HAP-1 (cell line): Measurements from ENCODE around the gene FAM107B.

Experiments
- DNase-seq, 2 experiments: peaks; one replicate each; pipeline ENCODE4 v3.0.0-alpha.2; 2016 to 2020; ENCODE audit warnings: low spot score in 2 of 2
- H3K27me3 ChIP-seq: fragments of 250-450 bp; sonication (Bioruptor Pico); 2 replicates; pipeline ENCODE4 v1.5.1; 2020; ENCODE audit warnings: low read depth, mild to moderate bottlenecking, moderate library complexity
- H3K36me3 ChIP-seq: fragments of 250-450 bp; sonication (Bioruptor Pico); replicated peaks from 2 replicates; pipeline ENCODE4 v1.5.1; 2020; ENCODE audit warnings: mild to moderate bottlenecking
- H3K4me1 ChIP-seq: fragments of 250-450 bp; sonication (Bioruptor Pico); 2 replicates; pipeline ENCODE4 v1.5.1; 2020; ENCODE audit warnings: mild to moderate bottlenecking
- H3K4me3 ChIP-seq: fragments of 250-450 bp; sonication (Bioruptor Pico); 2 replicates; pipeline ENCODE4 v1.5.1; 2020; ENCODE audit warnings: mild to moderate bottlenecking, moderate library complexity
- H3K9me3 ChIP-seq: fragments of 250-450 bp; sonication (Bioruptor Pico); 2 replicates; pipeline ENCODE4 v1.5.1; 2020; ENCODE audit warnings: mild to moderate bottlenecking, moderate library complexity
- in situ Hi-C: fragments of 300-500 bp; cut with MboI; formaldehyde crosslinking; loops from 3 replicates; pipeline ENCODE4 v1.14.3; 2020; ENCODE audit warnings: low sequenced_read_pairs, inconsistent platforms, mixed read lengths

FAM107B gene

DNA sequence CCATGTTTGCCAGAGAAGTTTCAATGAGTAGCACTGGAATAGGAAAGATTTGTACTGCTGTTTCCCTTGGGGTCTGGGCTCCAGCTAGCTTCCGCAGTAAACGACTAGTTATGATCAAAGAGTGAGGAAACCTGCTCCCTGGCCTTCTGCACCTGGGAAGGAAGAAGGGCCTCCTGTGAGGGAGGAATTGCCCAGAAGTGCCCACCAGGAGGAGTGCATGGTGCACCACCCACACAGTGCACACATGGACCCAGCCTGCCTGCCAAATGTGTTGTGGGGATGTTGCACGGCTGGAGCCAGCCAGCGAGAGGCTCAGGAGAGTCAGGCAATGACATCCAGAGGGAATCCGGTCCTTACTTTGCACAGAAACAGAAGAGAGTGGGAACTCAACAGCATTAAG lies 27.0 kb upstream of the FAM107B start:
- Histone ChIP-seq H3K9me3 (no peaks in the 10 kb centered on the region), H3K27me3 (peaks cover 16% of the 10 kb centered on the region), H3K36me3 (no peaks in the 10 kb centered on the region), H3K4me1 (no peaks in the 10 kb centered on the region), H3K4me3 (no peak overlapping the region)
- no peak for DNase-seq
- in situ Hi-C loops: no loop called here

DNA sequence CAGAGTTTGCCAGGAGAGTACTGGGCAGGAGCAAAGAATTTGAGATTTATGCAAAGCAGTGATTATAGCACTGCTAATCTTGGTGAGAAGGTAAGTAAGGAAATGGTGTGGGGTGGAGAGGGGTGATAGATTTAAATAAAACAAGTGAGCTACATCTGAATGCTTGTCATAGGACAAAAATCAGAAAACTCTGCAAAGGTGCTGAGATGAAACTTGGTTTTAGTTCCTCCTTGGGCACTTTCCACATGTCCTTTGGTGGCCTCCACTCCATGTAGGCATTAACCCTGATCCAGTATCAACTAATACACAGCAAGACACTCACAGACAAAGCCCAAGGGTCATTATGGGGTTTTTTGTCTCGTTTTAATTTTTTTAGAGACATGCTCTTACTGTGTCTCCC lies 25.7 kb upstream of the FAM107B start:
- H3K27me3 ChIP-seq: peaks cover 16% of the 10 kb centered on the region
- no peaks in the 10 kb centered on the region for H3K9me3 ChIP-seq
- in situ Hi-C loops: no loop called here
- no peak for DNase-seq
- no peak overlapping the region for H3K4me3 ChIP-seq
- no peaks in the 10 kb centered on the region for H3K36me3 ChIP-seq
- no peaks in the 10 kb centered on the region for H3K4me1 ChIP-seq

DNA sequence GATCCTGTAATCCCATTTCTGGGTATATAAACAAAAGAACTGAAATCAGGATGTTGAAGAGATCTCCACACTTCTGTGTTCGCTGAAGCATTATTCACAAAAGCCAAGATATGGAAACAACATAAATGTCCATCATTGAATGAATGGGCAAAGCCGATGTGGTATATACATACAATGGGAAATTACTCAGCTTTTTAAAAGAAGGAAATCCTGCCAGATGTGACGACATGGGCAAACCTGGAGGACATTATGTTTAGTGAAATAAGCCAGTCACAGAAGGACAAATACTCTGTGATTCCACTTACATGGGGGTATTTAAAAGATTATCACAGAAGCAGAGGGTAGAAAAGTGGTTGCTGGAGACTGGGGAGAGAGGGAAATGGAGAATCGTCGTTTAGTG lies 23.9 kb upstream of the FAM107B start:
- H3K27me3 ChIP-seq: peaks cover 16% of the 10 kb centered on the region
- H3K36me3 ChIP-seq: no peaks in the 10 kb centered on the region
- no peaks in the 10 kb centered on the region for H3K4me1 ChIP-seq
- DNase-seq: no peak
- no peaks in the 10 kb centered on the region for H3K9me3 ChIP-seq
- in situ Hi-C loops: no loop called here
- no peak overlapping the region for H3K4me3 ChIP-seq

DNA sequence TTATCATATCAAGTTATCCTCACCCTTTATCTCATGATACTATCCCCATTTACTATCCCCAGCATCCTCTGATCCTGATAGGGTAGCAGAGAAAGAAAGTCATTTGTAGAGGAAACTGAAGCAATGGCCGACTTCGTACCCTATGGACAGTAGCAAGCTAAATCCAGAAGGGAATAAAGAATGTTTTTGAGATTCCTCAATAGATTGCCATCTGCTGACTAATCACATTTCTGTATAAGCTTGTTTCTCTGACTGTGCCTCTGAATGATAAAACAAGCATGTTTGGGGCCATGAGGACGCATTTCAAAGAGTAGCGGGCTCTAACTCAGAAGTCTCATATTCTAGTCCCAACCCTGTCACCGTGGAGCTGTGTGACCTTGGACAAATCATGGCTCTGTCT lies 13.2 kb upstream of the FAM107B start:
- H3K9me3 ChIP-seq: no peaks in the 10 kb centered on the region; the same call in 1 of the 2 replicates
- in situ Hi-C loops: no loop called here
- no peak for DNase-seq
- H3K4me1 ChIP-seq: no peaks in the 10 kb centered on the region
- no peaks in the 10 kb centered on the region for H3K36me3 ChIP-seq
- H3K27me3 ChIP-seq: no peaks in the 10 kb centered on the region
- no peak overlapping the region for H3K4me3 ChIP-seq

DNA sequence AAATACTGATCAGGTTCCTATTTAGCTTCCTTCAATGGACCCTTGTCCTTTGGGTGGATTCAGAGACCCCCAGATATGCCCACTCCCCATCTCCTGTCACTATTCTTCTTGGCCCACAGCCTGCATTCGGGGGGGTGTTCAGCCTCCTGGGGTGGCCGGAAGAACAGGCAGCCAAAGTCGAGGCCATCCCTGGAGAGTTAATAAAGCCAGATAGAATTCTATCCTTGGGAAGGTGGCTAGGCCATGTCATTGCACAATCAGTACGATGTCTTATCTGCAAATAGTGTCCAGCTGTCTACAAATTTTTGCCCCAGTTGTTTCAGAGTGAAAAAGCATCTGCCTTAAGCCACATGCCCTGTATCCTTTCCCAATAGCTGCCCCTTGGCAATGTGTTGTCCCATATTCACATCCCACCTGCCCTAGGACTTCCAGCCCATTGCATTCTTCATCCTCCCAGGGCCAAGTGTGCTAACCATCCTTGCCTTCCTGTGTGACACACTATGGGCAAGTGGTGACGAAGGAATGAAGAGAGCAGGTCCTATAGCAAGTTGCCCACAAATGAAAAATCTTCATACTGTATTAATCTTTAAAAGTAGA lies 9.9 kb upstream of the FAM107B start:
- Histone ChIP-seq H3K4me3 (no peak overlapping the region), H3K36me3 (no peaks in the 10 kb centered on the region), H3K9me3 (no peaks in the 10 kb centered on the region; the same call in 1 of the 2 replicates), H3K27me3 (no peaks in the 10 kb centered on the region), H3K4me1 (no peaks in the 10 kb centered on the region)
- DNase-seq: no peak
- in situ Hi-C loops: no loop called here

DNA sequence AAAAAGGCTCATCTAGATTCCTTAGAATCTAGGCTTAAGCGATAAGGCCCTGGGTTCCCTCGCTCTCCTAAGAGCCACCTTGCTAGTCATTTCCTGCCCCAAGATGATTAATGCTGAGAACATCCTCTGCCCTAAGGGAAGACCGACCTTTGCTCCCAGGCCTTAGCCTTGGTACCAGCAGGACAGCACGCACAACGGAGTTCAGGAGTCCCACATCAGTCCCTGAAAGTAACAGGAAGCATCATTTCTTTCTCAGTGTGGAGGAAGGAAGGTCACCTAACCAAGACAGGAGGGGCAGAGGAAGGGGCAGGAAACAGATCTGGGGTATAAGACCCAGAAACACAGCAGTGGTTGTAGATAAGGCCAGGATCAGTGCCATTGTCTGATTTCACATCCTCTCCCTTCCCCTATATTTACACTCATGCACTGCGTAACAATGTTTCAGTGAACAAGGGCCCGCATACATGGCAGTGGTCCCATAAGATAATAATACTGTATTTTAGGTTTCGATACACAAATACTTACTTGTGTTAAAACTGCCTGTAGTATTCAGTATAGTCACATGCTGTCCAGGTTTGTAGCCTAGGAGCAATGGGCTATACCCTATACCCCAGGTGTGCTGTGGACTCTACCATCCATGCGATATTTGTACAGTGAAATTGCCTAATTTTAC lies 8.1 kb upstream of the FAM107B start:
- in situ Hi-C loops: no loop called here
- H3K4me3 ChIP-seq: no peak overlapping the region
- no peaks in the 10 kb centered on the region for H3K36me3 ChIP-seq
- no peak for DNase-seq
- H3K9me3 ChIP-seq: no peaks in the 10 kb centered on the region; the same call in 1 of the 2 replicates
- no peaks in the 10 kb centered on the region for H3K4me1 ChIP-seq
- no peaks in the 10 kb centered on the region for H3K27me3 ChIP-seq

DNA sequence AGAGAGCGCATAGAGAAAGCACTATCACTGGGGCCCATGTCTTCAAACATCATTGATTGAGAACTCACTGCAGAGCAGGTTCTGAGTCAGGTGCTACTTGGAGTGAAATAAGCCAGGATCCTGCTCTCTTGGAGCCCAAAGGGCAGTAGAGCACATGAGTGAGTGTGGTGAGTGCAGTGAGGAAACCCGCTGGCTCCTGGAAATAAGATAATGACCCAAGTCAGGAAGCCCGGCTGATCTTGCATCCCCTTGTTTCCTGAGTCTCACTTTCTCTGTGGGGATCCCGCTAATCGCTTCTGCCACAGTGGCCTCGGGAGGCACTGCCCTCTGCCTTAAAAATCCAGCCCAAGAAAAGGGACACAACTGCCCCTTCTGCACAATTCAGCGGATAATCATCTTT lies 7.1 kb upstream of the FAM107B start:
- in situ Hi-C loops: no loop called here

DNA sequence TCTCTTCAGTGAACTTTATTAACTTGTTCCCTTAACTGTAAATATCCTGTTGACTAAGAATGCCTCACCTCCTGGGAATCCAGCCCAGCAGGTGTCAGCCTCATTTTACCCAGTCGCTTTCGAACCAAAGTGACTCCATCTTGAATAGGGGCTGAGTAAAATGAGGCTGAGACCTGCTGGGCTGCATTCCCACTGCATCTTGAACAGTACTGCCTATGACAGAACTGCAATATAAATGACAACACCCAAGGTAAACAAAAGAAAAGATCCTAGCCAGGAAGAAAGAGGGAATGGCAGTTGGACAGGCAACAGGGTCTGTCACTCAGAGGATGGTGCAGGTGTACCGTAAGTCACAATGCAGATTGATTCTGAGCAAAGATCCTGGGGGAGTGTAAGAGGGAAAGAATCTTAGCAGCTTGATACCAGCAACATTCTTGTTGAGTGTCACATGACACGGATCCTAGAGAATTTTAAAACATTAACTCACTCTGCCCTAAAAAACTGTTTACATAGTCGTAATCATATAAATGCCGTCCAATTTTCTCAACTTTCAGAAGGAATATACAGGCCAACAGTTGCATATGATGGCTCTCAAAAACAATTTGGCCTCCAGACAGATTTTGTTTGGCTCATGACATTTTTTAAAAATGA lies 4.4 kb upstream of the FAM107B start:
- DNase-seq: no peak
- H3K27me3 ChIP-seq: 0 out of 2 replicates have a peak, but pooled peaks cover 2% of the 10 kb centered on the region
- H3K36me3 ChIP-seq: no peaks in the 10 kb centered on the region
- no peaks in the 10 kb centered on the region for H3K4me1 ChIP-seq
- no peaks in the 10 kb centered on the region for H3K9me3 ChIP-seq
- in situ Hi-C loops: no loop called here
- H3K4me3 ChIP-seq: no peak overlapping the region

More for the DNA sequence above, 7.1 kb upstream of the FAM107B start:
- no peak overlapping the region for H3K4me3 ChIP-seq
- no peaks in the 10 kb centered on the region for H3K4me1 ChIP-seq
- H3K9me3 ChIP-seq: no peaks in the 10 kb centered on the region; the same call in 1 of the 2 replicates
- DNase-seq: no peak
- no peaks in the 10 kb centered on the region for H3K36me3 ChIP-seq
- H3K27me3 ChIP-seq: no peaks in the 10 kb centered on the region

DNA sequence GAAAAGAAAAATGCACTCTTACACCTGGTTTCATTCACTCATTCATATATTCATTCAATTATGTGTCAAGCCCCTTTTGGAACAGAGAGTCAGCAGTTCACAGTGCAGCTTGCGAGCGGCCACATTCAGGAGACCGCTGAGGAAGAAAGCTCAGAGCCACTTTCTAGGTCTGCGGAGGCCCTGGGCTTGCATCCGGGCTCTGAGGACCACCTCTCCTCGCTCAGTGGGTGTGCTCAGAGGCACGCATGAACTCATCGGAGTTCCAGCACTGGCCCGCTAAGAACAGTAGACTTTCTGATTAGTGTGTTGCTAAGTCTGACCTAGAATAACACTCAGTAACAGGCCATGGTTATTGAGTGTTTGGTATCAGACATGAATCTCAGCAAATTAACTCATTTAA lies 1.8 kb upstream of the FAM107B start:
- Histone ChIP-seq H3K27me3 (peaks cover 6% of the 10 kb centered on the region; the same call in 1 of the 2 replicates), H3K36me3 (no peaks in the 10 kb centered on the region), H3K4me1 (no peaks in the 10 kb centered on the region), H3K9me3 (no peaks in the 10 kb centered on the region), H3K4me3 (no peak overlapping the region)
- in situ Hi-C loops: no loop called here
- DNase-seq: no peak

DNA sequence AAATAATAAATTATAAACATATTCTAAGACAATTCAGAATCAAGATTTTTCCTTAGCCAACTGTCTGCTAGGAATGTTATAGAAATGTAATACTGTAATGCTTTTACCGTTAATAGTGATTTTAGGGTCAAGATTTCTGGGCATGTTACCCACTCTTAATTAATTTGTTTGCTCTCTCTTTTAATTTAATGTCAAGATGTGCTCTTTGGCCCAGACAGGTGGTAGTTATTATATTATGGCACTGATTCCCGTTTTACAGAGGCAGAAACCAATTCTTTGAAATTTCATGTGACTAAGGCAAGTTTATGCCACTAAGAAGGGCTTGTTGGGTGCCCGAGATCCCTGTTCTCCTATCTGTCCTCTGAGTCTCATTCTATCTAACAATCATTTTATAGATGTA lies 959 bp upstream of the FAM107B start:
- Histone ChIP-seq H3K9me3 (no peaks in the 10 kb centered on the region), H3K27me3 (peaks cover 6% of the 10 kb centered on the region; the same call in 1 of the 2 replicates), H3K4me1 (no peaks in the 10 kb centered on the region), H3K4me3 (no peak overlapping the region), H3K36me3 (no peaks in the 10 kb centered on the region)
- DNase-seq: no peak
- in situ Hi-C loops: no loop called here

DNA sequence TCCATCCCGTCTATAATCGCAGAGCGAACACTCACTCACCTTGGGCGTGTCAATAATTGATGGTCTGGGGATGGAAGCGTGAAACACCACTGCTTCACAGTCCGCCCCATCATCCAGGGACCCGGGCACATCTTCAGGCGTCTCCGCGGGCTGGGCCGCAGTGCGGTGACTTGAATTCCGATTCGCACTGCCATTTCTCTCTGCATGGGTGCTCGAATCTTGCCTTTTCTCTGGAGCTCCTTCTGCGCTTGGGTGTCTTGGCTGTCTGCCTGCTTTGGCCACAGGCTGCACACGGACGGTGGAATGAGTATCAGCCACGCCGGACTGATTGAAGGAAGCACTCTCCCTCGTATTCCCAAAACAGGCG lies 500 bp downstream of the FAM107B start:
- no peak overlapping the region for H3K4me3 ChIP-seq
- in situ Hi-C loops: no loop called here
- no peaks in the 10 kb centered on the region for H3K36me3 ChIP-seq
- H3K9me3 ChIP-seq: no peaks in the 10 kb centered on the region
- peaks cover 6% of the 10 kb centered on the region; the same call in 1 of the 2 replicates for H3K27me3 ChIP-seq
- H3K4me1 ChIP-seq: no peaks in the 10 kb centered on the region
- DNase-seq: no peak

DNA sequence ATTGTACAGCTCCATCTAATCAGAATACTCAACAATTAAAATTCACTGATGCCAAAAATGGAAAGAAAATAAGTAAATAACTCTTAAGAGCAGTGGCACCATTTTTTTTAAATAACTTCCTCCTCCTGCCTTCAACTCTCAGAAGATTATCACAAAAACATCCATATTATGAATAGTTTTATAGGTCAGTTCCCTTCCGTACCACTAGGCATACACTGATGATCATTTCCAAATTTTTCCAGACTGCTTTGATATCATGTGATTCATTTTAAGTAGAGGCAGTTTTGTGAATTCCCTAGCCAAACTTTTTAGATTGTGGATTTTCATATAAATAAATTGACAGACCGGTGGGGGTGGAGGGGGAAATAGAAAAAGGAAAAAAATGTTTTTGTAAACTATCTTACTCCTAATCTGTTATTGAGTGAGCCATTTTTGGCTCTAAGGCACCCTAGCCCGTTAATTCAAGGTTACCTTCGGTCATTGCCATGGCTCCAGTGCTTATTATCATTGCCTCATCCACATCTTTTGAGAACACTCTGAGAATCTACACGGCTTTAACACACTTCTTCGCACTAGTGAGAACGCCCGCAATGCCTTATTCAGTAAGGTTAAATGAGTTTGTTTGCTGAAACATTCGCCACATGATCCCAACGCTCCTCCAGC lies 1.0 kb downstream of the FAM107B start:
- no peaks in the 10 kb centered on the region for H3K9me3 ChIP-seq
- H3K4me1 ChIP-seq: no peaks in the 10 kb centered on the region
- H3K27me3 ChIP-seq: peaks cover 6% of the 10 kb centered on the region; the same call in 1 of the 2 replicates
- H3K4me3 ChIP-seq: no peak overlapping the region
- in situ Hi-C loops: no loop called here
- DNase-seq: no peak
- H3K36me3 ChIP-seq: no peaks in the 10 kb centered on the region

DNA sequence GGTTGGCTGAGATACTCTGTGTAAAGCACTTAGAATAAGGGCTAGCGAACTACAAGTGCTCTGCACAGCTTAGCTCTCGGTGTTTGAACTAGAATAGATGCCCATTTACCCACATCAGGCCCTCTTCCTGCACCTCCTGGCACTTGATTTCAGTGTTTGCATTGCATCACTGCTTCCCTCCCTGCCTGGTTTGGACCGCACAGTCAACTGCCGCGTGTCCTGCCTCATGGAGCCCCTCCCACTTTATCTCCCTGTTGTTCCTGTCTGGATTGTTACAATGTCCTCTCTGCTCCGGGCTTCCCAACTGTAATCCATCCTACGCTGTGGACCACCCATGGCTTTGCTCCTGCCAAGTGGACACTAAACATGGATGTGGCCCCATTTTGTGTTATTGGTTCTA lies 2.3 kb downstream of the FAM107B start:
- no peaks in the 10 kb centered on the region for H3K9me3 ChIP-seq
- no peak for DNase-seq
- H3K4me1 ChIP-seq: no peaks in the 10 kb centered on the region
- H3K4me3 ChIP-seq: no peak overlapping the region
- in situ Hi-C loops: no loop called here
- H3K27me3 ChIP-seq: peaks cover 6% of the 10 kb centered on the region; the same call in 1 of the 2 replicates
- no peaks in the 10 kb centered on the region for H3K36me3 ChIP-seq

DNA sequence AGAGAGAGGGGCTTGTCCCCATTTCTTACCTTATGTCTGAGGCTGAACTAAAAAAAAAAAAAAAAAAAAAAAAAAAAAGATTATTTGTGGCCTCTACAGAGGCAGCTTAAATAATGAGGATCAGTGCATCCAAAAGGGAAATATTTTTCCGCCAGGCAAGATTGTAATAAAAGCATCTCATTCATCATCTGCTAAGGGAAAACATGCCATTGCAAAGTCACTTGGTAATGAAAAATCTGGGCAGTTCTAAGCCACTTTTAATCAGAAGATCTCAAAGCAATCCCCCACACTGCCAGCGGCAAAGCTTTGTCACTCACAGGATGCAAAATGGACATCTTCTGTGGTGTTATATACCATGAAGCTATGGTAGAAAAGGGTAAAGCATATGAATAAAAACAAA lies 3.8 kb downstream of the FAM107B start:
- no peak for DNase-seq

More for the DNA sequence above, 3.8 kb downstream of the FAM107B start:
- Histone ChIP-seq H3K36me3 (no peaks in the 10 kb centered on the region), H3K4me1 (no peaks in the 10 kb centered on the region), H3K27me3 (peaks cover 6% of the 10 kb centered on the region; the same call in 1 of the 2 replicates), H3K4me3 (no peak overlapping the region), H3K9me3 (no peaks in the 10 kb centered on the region)
- in situ Hi-C loops: no loop called here
